GM21367 (cell line): ENCODE measurements around the gene NECAB3.

Experiments used
- ATAC-seq: cut with Tn5 transposase; IDR thresholded peaks from one replicate; pipeline ENCODE4 v1.9.1; 2021; ENCODE audit not compliant: unreplicated experiment

NECAB3 gene

GRCh38 chr20:33666293-33667244, 7.7 kb downstream of the NECAB3 start, which contains the start of gene ACTL10:
Gene ACTL10 (plus strand): TSS chr20:33666943. CDS start chr20:33667498, 555 bp downstream.
- ATAC-seq, result peak; percentile 59

- ATAC-seq, result no peak
These were observed 9.5 kb downstream of the NECAB3 start for GRCh38 chr20:33664762-33665144.

- no peak for ATAC-seq
These were observed 10.0 kb downstream of the NECAB3 start for GRCh38 chr20:33664085-33664761.

- ATAC-seq, result no peak
These were observed 10.8 kb downstream of the NECAB3 start for GRCh38 chr20:33663161-33664084.

GRCh38 chr20:33662172-33662571, 12.1 kb downstream of the NECAB3 start, which contains the start of gene C20orf144:
Gene C20orf144 (plus strand): TSS chr20:33662327. CDS start chr20:33662346, 19 bp downstream.
- ATAC-seq, result no peak

GRCh38 chr20:33660685-33661058, 13.6 kb downstream of the NECAB3 start:
- ATAC-seq, result no peak

GRCh38 chr20:33660035-33660684, 14.1 kb downstream of the NECAB3 start:
- no peak for ATAC-seq

GRCh38 chr20:33659341-33660034, 14.7 kb downstream of the NECAB3 start:
- ATAC-seq, result no peak

- no peak for ATAC-seq
These were observed 15.3 kb downstream of the NECAB3 start for GRCh38 chr20:33658929-33659328.

- ATAC-seq, result no peak
These were observed 15.7 kb downstream of the NECAB3 start for GRCh38 chr20:33658510-33658909.

GRCh38 chr20:33657704-33658095, 16.5 kb downstream of the NECAB3 start:
- ATAC-seq, result no peak

- no peak for ATAC-seq
These were observed 17.2 kb downstream of the NECAB3 start for GRCh38 chr20:33656783-33657703.

- ATAC-seq, result no peak
These were observed 18.0 kb downstream of the NECAB3 start for GRCh38 chr20:33656010-33656782.

GRCh38 chr20:33655164-33655563, 19.1 kb downstream of the NECAB3 start:
- ATAC-seq, result no peak

GRCh38 chr20:33654680-33655161, 19.5 kb downstream of the NECAB3 start:
- ATAC-seq, result no peak

- ATAC-seq, result no peak
These were observed 20.2 kb downstream of the NECAB3 start for GRCh38 chr20:33653900-33654596.

- ATAC-seq, result no peak
These were observed 20.9 kb downstream of the NECAB3 start for GRCh38 chr20:33653218-33653899.
